GM21423 (cell line): ENCODE measurements around the gene POLR1C.
A peak's percentile ranks its signal among the peaks of the same experiment; 100 is the strongest.
"Not testable (repeated sequence)": the region's sequence is repeated elsewhere in the genome, so short reads cannot be mapped to it uniquely, and the experiment has no call there.

Source experiments
- ATAC-seq: cut with Tn5 transposase; IDR thresholded peaks from one replicate; pipeline ENCODE4 v1.9.1; 2021; ENCODE audit warnings: mild to moderate bottlenecking, moderate library complexity; ENCODE audit not compliant: unreplicated experiment

The POLR1C gene

DNA sequence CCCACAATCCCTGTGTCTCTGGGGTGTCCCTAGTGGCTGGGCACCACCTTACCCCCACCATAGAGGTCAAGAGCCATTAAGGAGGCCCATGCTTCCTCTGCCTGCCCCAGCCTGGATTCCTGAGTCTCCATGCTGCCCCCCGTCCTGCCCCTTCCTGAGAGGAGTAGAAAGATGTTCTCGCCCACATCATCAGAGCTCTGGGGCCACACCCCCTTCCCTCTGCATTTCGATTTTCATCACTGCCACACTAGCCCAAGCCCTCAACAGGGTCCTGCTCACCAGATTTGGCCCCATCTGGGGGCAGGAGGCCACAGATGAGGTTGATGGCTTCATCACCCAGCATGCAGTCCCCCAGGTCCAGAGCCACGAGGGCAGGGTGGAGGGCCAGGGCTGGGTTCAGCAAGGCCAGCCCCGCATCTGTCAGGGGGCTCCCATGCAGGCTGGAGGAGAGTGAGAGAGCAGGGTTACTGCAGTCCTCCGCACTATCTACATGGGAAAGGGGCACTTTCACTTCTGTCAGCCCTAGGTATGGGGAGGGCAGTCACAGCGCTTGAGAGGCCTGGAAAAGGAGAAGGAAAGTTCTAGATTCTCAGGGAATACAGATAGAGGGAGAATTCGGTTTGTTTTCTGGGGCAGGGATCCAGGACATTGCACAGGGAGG lies 8.3 kb upstream of the POLR1C start:
- no peak for ATAC-seq

DNA sequence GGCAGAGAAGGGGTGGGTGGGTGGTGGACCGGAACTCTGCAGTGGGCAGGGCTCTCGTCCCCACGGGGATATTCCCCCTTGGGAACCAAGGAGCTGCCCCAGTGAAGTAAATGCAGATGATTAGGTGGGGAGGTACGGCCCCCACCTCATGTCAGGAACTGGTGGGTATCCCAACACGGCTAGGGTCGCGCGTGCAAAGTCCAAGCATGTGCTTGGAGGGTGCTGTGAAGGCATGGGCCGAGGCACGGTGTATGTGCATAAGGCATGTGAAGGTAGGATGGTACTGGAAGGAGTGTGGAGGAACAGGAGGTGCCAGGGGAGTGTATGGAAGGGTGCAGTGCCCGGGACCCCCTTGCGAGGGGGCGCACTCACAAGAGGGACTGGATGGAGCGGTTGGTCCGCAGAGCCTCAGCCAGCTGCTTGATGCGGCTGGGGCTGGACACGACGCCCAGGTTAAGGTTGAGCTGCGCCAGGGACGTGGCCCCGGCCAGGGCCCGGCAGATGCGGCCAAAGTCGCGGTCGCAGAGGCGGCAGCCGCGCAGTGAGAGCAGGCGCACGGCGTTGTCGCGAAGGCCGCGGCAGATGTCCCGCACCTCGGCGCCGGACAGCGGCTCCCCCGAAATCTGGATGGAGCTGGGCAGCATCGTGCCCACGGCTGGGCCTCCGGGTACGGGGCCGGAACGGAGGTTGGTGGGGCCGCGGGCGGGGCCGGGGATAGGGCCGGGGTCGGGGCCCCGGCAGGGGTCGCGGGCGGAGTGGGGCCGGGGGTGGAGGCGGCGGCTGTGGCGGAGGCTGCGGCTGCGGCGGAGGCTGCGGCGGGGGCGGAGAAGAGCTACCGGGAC lies 7.5 kb upstream of the POLR1C start:
- ATAC-seq = no peak

DNA sequence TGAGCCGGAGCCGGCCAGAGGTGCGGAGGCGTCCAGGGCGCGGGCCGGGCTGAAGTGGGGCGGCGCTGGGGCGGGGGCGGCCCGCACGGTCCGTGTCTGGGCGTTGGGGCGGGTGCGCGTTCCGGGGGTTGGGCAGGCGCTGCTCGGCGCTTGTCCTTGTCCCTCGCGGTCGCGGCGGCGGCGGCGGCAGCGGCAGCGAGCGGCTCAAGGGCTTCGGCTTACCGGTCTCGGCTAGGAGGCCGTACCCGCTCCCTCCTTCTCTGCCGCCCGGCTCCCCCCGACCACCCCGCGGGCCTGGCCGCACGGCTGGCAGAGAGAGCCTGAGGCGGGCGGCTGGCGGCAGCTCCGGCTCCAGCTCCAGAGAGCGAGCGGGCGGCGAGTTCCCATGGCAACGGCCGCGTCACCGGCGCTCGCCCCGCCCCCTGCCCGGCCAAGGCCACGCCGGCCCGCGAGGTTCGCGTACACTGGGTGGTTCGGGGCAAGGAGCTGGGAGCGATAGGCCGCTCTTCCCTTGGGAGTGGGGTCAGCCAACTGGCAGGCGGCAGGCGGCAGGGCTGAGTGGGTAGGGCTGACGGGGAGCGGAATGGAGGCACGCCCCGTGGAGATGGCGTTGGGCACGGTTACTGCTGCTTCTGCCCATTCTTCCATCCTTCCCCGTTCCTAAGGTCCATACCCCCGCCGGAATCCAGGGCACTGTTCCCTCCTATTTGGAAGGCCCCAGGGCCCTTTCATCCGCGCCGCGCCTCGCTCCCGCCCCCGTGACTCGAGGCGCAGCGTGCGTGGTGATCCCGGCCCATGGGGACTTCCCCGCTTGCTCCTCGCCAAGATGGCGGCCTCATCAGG lies 6.7 kb upstream of the POLR1C start, which contains the start of gene LRRC73:
Gene LRRC73 (minus strand): TSS at position 363 of the 843 bp plus-strand sequence. CDS start 561 bp downstream, outside the sequence.
- ATAC-seq = peak; percentile 57

DNA sequence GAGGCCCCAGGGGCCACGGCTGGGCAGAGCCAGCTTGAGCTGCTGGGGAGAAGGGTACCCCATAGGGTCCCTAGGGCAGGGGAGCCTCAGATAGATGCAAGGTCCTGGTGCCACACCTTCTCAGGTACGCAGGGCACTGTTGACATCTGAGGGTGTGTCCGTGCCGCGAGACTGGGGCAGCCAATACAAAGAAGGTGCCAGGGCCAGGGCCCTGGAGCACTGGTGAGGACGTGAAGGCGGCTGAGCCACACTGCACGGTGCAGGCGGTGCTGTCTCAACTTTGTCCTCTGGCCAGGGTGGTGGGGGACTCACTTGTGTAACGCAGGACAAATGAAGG lies 6.1 kb upstream of the POLR1C start:
- no peak for ATAC-seq

DNA sequence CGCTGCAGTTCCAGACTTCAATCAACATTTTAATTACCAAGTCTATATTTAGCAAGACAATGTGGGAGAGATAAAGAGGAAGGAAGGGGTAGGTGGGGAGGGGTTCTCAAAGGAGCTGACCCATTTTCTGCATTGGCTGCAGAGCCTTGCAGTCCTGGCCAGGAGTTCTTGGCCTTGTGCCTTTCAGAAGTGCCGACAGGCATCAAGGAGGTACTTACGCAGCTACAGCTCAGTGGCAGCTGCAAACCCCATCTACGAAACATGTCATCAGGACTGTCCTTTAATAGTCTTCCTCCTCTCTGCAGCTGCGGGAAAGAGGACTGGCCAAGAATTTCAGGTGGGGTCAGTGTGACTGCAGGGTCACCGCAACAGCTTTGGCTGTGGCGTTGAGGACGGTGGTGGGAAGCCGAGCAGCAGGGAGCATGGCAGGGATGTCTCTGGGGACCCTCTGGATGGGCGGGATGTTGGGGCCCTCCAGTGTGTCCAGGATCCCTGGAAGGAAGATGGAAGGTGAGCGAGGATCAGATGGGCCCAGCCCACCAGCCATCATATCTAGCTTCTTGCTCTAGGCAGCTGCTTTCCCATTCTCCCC lies 5.0 kb upstream of the POLR1C start:
- ATAC-seq = no peak

DNA sequence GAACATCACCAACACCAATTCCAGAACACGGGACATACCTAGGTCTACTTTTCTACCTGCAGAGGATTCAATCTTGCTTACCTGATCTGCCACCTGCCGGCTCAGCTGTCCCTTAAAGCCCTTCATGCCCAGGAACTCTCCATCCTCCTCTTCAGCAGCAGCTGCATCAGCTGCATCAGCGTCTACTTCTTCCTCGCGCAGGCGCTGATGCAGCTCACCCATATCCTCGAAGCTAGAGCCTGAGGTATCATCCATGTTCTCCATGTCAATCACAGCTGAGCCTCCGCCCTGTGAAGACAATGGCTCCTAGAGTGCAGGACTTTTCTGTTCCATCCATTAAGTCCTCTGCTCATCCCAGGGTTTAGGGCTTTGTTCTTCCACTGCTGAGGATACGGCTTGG lies 1.1 kb upstream of the POLR1C start:
- no peak for ATAC-seq

DNA sequence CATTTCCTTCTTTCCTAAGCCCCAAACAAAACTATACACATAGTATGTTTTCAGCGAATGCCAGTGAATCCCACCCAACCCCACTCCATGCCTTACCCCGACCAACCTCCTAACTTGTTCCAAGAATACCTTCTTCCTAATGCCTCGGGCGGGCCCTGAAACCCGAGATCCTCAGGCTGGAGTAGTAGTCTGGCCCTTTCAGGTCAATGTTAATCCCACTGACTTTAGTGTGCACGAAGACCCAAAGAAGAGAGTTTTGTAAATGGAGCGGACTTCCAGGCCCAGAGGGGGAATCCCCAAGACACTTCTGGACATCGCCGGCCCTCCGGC lies 557 bp upstream of the POLR1C start:
- ATAC-seq = no peak

DNA sequence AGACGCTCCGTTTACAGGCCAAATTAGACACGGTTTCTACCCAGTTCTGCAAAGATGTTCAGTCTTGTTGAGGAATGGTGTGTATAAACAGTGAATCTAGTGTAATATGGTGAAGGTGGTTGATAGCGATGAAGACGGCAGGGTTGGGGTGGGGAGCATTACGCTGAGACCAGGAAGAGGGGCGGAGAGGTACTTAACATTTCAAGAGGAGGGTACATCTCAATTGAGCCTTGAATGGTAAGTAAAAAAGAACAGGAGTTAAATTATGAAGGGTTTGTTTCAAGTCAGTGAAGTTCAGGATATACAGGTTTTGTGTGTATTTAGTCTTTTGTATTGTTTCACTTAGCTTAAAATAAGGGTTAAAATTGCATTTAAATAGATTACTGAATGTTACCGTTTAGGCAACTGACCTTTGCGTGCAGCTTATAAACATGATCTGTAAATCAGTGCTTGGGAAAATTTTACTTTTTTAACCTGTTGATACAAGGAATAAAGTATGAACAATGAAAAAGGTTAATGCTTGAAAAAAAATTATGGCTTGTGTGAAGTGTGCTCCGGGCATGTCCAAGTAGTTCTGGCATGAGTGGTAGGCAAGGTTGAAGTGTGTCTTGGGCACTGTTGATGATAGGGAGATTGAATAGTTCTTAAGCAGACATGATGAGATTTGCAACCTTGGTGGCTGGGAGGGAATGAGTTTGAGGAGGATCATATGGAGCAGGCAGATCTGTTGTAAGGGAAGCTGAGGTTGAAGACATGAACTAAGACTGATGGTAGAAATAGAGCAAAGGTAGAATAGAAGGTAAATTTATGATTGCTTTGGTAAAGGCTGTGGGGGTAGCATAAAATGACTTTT lies 842 bp downstream of the POLR1C start:
- ATAC-seq = no peak

DNA sequence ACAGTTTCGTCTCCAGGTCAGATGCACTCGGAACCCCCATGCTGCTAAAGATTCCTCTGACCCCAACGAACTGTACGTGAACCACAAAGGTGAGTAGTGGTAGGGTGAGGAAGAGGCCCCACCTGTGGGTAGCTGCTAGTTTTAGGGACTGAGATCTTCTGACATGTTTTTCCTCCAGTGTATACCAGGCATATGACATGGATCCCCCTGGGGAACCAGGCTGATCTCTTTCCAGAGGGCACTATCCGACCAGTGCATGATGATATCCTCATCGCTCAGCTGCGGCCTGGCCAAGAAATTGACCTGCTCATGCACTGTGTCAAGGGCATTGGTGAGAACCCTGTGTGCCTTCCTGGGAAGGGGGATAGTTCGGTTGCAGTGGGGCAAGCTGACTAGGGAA lies 3.2 kb downstream of the POLR1C start:
- ATAC-seq = no peak

DNA sequence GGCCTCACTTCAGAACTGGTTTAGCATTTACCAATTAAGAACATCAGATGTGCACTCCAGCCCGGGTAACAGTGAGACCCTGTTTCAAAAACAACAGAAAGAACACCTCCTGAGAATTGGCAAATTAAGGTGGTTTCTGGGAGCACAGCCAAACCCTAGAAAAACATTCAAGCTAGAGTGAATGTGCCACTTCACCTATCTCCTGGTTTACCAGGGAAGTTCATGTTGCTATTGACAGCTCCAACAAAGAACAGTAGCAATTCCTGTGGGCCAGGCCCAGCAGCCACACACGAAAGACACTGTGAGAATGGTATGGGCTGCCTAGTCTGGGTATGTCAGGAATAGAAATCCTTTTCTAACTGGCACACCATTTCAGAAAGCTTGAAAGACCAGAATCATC lies 4.9 kb downstream of the POLR1C start:
- no peak for ATAC-seq

DNA sequence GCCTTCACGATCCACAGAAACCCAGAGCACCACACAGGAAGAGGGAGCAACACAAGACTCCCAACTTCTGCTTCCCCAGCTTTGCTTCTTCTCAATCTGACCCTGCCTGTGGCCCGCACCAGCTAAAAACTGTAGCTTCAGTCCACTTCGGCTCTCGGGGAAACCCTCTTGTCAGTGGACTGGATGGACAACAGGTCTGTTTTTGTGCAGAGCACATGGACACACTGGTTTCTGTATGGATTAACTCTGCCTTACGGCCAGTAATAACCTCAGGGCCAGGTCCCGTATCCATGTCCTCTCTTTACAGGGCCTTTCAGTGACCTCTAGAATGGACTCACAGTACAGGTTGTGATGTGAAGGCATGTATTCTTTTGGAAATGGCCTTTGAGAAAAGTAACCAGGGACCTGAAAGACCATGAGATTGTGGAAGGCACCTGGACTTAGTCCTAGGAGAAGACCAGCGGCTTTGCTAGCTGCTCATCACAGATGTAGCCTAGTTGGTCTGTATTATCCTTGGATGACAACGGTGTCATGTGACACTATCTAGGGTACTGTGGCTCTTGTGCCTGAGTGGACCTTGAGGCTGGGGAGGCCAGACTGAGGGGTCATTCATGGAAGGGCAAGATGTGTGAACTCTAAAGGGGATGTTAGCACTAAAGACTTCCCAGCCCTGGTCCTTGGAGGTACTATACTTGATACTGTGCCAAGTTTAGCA lies 5.8 kb downstream of the POLR1C start:
- ATAC-seq = no peak

DNA sequence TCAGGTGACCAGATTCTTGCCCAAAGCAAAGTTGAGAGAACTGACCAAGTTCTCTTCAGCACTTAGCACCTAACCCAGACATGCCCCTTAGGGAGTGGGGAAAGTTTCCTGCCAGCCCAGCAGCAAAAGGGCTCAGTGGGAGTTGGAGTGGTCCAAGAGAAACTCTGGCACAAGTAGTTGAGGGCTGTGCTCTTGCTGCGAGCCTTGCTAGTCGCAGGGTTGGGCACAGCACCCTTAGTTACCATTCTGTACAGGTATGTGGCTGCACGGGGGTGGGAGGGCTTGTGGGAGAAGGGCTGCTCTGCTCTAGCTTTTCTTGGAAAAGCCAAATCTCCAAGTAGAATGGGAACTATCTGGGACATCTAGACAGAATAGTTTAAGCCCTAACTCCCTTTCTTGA lies 6.4 kb downstream of the POLR1C start:
- ATAC-seq = no peak

DNA sequence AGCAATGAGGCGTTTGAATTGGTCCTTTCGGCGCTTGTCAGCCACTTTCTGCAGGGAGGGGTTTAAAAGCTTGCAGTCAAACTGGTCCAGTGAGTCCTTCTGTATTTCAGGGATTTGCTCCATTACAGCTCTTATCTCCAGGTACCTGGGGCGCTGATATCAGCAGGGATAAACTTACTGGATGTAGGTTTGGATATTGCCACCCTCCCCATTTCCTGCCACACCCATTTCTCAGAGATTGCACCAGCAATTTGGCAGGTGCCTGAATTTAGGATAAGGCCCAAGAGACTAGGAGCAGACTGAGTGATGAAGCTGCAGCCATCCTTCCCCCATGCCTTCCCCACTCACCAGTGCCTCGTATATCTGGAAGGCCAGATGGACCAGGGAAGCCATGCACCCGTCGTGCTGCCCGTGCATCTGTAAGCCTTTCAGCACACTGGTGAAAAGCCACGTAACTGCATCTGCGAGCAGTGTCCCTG lies 7.6 kb downstream of the POLR1C start:
- ATAC-seq = no peak

DNA sequence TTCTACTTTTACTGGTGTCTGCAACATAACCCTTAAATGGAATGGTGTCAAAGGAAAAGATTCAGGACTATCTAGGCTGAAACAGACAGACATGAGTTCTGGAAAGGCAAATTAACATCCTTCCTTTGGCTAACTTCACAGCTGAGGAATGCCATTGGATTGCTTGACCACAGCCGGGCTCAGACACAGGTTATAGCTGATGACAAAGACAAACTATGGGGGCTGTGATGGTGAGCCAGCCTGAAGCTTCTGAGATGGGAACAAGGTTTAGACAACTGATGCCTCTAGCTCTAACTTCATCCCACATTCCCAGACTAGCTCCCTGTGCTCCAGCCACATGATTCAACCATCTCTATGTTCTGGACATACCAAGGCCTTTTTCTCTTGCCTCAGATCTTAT lies 15.3 kb downstream of the POLR1C start:
- no peak for ATAC-seq

DNA sequence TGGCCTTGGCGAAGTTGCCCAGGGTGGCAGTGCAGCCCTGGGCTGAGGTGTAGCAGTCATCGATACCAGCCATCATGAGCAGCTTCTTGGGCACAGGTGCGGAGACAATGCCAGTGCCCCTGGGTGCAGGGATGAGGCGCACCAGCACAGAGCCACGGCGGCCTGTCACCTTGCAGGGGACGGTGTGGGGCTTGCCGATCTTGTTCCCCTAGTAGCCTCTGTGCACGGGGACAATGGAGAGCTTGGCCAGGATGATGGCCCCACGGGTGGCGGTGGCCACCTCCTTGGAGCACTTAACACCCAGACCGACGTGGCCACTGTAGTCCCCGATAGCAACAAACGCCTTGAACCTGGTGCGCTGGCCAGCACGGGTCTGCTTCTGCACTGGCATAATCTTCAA lies 22.1 kb downstream of the POLR1C start:
- not testable (repeated sequence) for ATAC-seq

DNA sequence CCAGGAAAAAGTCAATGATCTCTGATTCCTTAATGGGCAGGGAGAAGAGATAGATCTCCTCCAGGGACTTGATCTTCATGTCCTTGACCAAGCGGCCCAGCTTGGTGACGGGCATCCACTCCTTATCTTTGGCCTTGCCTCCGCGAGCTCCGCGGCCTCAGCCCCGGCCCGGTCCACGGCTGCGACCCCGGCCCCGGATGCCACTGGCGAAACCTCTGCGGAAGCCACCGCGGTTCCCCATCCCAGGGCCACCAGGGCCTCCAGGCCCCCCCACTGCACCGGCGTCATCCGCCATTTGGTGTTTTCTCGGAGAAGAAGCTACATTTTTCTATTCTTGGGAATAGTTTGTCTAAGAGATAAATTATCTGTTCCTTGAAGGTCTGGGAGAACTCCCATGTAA lies 22.5 kb downstream of the POLR1C start:
- not testable (repeated sequence) for ATAC-seq

DNA sequence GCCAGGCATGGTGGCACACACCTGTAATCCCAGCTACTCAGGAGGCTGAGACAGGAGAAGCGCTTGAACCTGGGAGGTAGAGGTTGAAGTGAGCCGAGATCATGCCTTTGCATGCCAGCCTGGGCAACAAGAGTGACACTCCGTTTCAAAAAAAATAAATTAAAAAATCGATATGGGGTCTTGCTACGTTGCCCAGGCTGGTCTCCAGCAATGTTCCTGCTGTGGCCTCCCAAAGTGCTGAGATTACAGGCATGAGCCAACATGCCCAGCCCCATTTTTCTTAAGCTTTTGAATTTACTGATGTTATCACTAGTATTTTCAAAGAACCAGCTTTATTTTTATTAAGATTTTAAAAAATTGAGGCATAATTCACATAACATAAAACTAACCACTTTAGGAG lies 23.6 kb downstream of the POLR1C start:
- no peak for ATAC-seq

DNA sequence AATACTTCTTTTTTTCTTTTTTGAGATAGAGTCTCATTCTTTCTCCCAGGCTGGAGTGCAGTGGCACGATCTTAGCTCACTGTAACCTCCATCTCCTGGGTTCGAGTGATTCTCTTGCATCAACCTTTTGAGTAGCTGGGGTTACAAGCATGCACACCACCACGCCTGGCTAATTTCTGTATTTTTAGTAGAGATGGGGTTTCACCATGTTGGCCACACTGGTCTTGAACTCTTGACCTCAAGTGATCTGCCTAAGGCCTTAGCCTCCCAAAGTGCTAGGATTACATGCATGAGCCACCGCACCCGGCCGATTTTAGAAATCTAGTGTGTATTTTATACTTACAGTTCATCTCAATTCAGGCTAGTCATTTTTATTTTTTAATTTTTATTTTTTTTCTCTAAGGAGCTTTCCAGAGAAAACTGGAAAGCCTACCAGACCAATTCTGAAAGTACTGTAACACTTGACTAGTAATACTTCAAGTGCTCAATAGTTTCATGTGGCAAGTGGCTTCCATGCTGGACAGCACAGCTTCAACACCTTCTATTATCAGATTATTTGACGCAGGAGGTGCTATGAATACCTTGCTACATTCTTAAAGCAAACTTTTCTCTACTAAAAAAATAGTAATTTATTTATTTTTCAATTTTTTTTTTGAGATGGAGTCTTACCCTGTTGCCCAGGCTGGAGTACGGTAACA lies 25.0 kb downstream of the POLR1C start:
- ATAC-seq = no peak

DNA sequence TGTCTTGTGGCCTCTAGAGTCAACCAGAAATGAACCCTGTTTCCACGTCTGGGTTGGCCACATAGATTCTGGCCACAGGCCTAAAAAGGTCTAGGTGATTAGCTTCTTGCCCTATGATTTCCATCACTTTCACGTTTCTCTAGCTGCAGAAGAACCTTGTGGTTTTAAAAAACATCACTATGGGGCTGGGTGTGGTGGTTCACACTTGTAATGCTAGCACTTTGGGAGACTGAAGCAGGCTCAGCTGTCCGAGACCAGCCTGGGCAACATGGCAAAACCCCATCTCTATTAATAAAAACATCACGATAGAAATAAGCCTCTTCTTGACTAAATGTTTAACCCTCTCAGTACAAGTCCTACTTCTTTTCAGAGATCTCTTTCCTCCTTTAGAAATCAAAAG lies 27.6 kb downstream of the POLR1C start:
- no peak for ATAC-seq
